Hepatocyte (in vitro differentiated cells): Measurements from ENCODE around the gene SLC44A3.

Experiments
- CTCF ChIP-seq: fragments of 200-600 bp; sonication (generic); IDR thresholded peaks from 2 replicates; pipeline ENCODE4 v1.5.1; 2016; ENCODE audit warnings: antibody characterized with exemption, mild to moderate bottlenecking; ENCODE audit not compliant: poor library complexity
- EZH2 ChIP-seq: fragments of 200-600 bp; sonication (generic); IDR thresholded peaks from 2 replicates; pipeline ENCODE4 v1.6.1; 2016; ENCODE audit warnings: antibody characterized with exemption, mild to moderate bottlenecking, borderline replicate concordance

DNA sequence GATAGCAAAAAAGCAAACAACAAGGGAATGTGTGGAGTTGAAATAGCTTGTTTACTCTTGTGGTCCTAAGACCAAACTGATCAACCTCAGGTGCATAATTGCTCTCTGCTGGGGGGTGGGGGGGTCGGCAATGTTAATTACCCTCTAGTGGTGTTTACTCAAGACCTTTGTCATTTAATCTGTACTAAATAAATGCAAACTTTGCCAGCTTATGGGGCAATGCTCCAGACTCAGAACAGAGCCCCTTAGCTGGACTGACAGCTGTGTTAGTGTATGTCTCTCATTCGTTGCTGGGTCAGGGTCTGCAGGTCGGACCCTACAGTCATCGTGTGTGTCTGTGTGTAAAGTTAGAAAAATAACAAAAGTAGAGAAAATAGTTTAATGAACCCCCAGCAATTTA lies 7.2 kb upstream of the SLC44A3 start:
- TF ChIP-seq EZH2 (no peak), CTCF (no peak)
